Caco-2 (cell line): Measurements from ENCODE around the gene KLK15. TPM values are rescaled to one million over a fixed set of nuclear protein-coding genes. Genes with fewer than 3 reads are reported as not detected.

Experiments
- BruUV-seq: library from RNA; stranded (reverse); fragments of 400-500 nt; replicated peaks from 2 replicates; lab custom pipeline; 2021; lab: Mats Ljungman, UMichigan
- CTCF ChIA-PET: fragments of 300-600 bp; sonication (Branson Sonifier 250); formaldehyde crosslinking; loops from one replicate; lab custom pipeline; 2022; ENCODE audit warnings: antibody characterized with exemption; lab: Charles Lee
- POLR2A ChIA-PET: fragments of 300-600 bp; sonication (Branson Sonifier 250); formaldehyde crosslinking; loops from one replicate; lab custom pipeline; 2022; ENCODE audit warnings: antibody characterized with exemption; lab: Charles Lee
- DNase-seq, 2 experiments: peaks; one replicate each; pipeline versions ENCODE4 v3.0.0 to v3.0.0-alpha.2; 2020 to 2022
- H3K27me3 ChIP-seq: replicated peaks from 2 replicates; pipeline ENCODE4 v1.6.0; 2011; ENCODE audit warnings: low read length; ENCODE audit not compliant: control insufficient read depth, insufficient read depth
- H3K36me3 ChIP-seq: 2 replicates; pipeline ENCODE4 v1.5.1; 2011; ENCODE audit warnings: low read length; ENCODE audit not compliant: control insufficient read depth, insufficient read depth
- H3K4me1 ChIP-seq: fragments of 250-450 bp; sonication (Bioruptor Pico); 2 replicates; pipeline ENCODE4 v1.5.1; 2020; ENCODE audit warnings: mild to moderate bottlenecking
- H3K4me3 ChIP-seq: 2 replicates; pipeline ENCODE4 v1.5.1; 2011; ENCODE audit warnings: low read depth, mild to moderate bottlenecking, control low read depth, low read length
- H3K9me3 ChIP-seq: fragments of 250-450 bp; sonication (Bioruptor Pico); 2 replicates; pipeline ENCODE4 v1.5.1; 2020; ENCODE audit warnings: mild to moderate bottlenecking, moderate library complexity
- H3K27ac Mint-ChIP-seq: one replicate; pipeline ENCODE4 v1.8.0; 2022; ENCODE audit warnings: mixed read lengths; ENCODE audit not compliant: unreplicated experiment
- H3K27me3 Mint-ChIP-seq: one replicate; pipeline ENCODE4 v1.8.0; 2022; ENCODE audit warnings: mixed read lengths; ENCODE audit not compliant: insufficient read depth, unreplicated experiment
- H3K36me3 Mint-ChIP-seq: one replicate; pipeline ENCODE4 v1.8.0; 2022; ENCODE audit warnings: mild to moderate bottlenecking, mixed read lengths; ENCODE audit not compliant: insufficient read depth, unreplicated experiment
- H3K4me1 Mint-ChIP-seq: one replicate; pipeline ENCODE4 v1.8.0; 2022; ENCODE audit warnings: low read depth, mixed read lengths; ENCODE audit not compliant: unreplicated experiment
- H3K4me3 Mint-ChIP-seq: one replicate; pipeline ENCODE4 v1.8.0; 2022; ENCODE audit warnings: mild to moderate bottlenecking, moderate library complexity, mixed read lengths; ENCODE audit not compliant: unreplicated experiment
- H3K9me3 Mint-ChIP-seq: one replicate; pipeline ENCODE4 v1.8.0; 2022; ENCODE audit warnings: mixed read lengths; ENCODE audit not compliant: unreplicated experiment
- CTCF ChIP-seq, 2 experiments: fragments of 200-600 bp in 1 of 2; IDR thresholded peaks; 1 replicate in 1 of 2; 2 replicates in 1 of 2; pipeline versions ENCODE4 v1.5.1 to v1.8.0; 2011 to 2022; ENCODE audit warnings: antibody characterized with exemption in 1 of 2, control low read depth in 1 of 2, inconsistent platforms in 1 of 2, low read depth in 1 of 2, low read length in 1 of 2, mild to moderate bottlenecking in 1 of 2, moderate library complexity in 1 of 2; ENCODE audit not compliant: insufficient read depth in 1 of 2, severe bottlenecking in 1 of 2, unreplicated experiment in 1 of 2
- intact Hi-C: fragments of 100-400 bp; cut with micrococcal nuclease; formaldehyde crosslinking; loops from one replicate; pipeline ENCODE4 v1.10.0; 2022; ENCODE audit not compliant: unreplicated experiment
- total RNA-seq: library from RNA; stranded (reverse); gene quantifications from 2 replicates; pipeline ENCODE4 v1.2.3, GENCODE V29; 2022

KLK15 gene
- total RNA-seq, 1 experiment from 2014 or later, result not detected

- no peak overlapping the region for H3K27ac Mint-ChIP-seq
- ChIA-PET CTCF (no interaction called here), POLR2A (no interaction called here)
- H3K36me3 Mint-ChIP-seq, result no peaks in the 10 kb centered on the region
- intact Hi-C loops, result no loop called here
- no peaks in the 10 kb centered on the region for H3K9me3 Mint-ChIP-seq
- no peak overlapping the region for H3K4me3 Mint-ChIP-seq
- TF ChIP-seq CTCF (IDR thresholded peaks at IDR 0.05; ENCODE audit: insufficient read depth in 1 of 2, low read depth in 1 of 2, low read length in 1 of 2, severe bottlenecking in 1 of 2, unreplicated experiment in 1 of 2), result no peak
- no peak overlapping the region for H3K4me3 ChIP-seq
- H3K27me3 Mint-ChIP-seq, result peaks cover 27% of the 10 kb centered on the region
- H3K9me3 ChIP-seq, result 0 out of 2 replicates have a peak, but pooled peaks cover 13% of the 10 kb centered on the region
- peak in 1 of 2 experiments; percentile 16 for DNase-seq
- no peaks in the 10 kb centered on the region for H3K4me1 Mint-ChIP-seq
- no TSS peak for BruUV-seq
- H3K27me3 ChIP-seq, result no peaks in the 10 kb centered on the region; the same call in 1 of the 2 replicates
- H3K36me3 ChIP-seq, result no peaks in the 10 kb centered on the region
- H3K4me1 ChIP-seq, result no peaks in the 10 kb centered on the region
Measured at GRCh38 chr19:50861010-50861409, 27.6 kb upstream of the KLK15 start.

- Mint-ChIP-seq H3K9me3 (no peaks in the 10 kb centered on the region), H3K27me3 (peaks cover 30% of the 10 kb centered on the region), H3K27ac (no peak overlapping the region), H3K4me3 (no peak overlapping the region), H3K4me1 (no peaks in the 10 kb centered on the region), H3K36me3 (no peaks in the 10 kb centered on the region)
- Histone ChIP-seq H3K9me3 (0 out of 2 replicates have a peak, but pooled peaks cover 13% of the 10 kb centered on the region), H3K4me3 (no peak overlapping the region), H3K4me1 (no peaks in the 10 kb centered on the region), H3K27me3 (no peaks in the 10 kb centered on the region; the same call in 1 of the 2 replicates), H3K36me3 (no peaks in the 10 kb centered on the region)
- no peak for TF ChIP-seq CTCF (IDR thresholded peaks at IDR 0.05; ENCODE audit: insufficient read depth in 1 of 2, low read depth in 1 of 2, low read length in 1 of 2, severe bottlenecking in 1 of 2, unreplicated experiment in 1 of 2)
- ChIA-PET CTCF (no interaction called here), POLR2A (no interaction called here)
- DNase-seq, result peak in 1 of 2 experiments; percentile 8
- BruUV-seq, result no TSS peak
- intact Hi-C loops, result no loop called here
Measured at GRCh38 chr19:50859849-50860248, 26.5 kb upstream of the KLK15 start.

GRCh38 chr19:50858886-50859285, 25.5 kb upstream of the KLK15 start:
- Mint-ChIP-seq H3K9me3 (no peaks in the 10 kb centered on the region), H3K4me3 (no peak overlapping the region), H3K27ac (no peak overlapping the region), H3K4me1 (no peaks in the 10 kb centered on the region), H3K36me3 (no peaks in the 10 kb centered on the region), H3K27me3 (peaks cover 28% of the 10 kb centered on the region)
- no TSS peak for BruUV-seq
- H3K27me3 ChIP-seq, result no peaks in the 10 kb centered on the region; the same call in 1 of the 2 replicates
- no peak for TF ChIP-seq CTCF (IDR thresholded peaks at IDR 0.05; ENCODE audit: insufficient read depth in 1 of 2, low read depth in 1 of 2, low read length in 1 of 2, severe bottlenecking in 1 of 2, unreplicated experiment in 1 of 2)
- H3K4me1 ChIP-seq, result no peaks in the 10 kb centered on the region
- H3K9me3 ChIP-seq, result 0 out of 2 replicates have a peak, but pooled peaks cover 13% of the 10 kb centered on the region
- DNase-seq, result peak in 1 of 2 experiments; percentile 22
- H3K4me3 ChIP-seq, result no peak overlapping the region
- H3K36me3 ChIP-seq, result no peaks in the 10 kb centered on the region
- intact Hi-C loops, result no loop called here
- ChIA-PET CTCF (no interaction called here), POLR2A (no interaction called here)
